Stimulated activated CD8-positive, alpha-beta memory T cell treated with anti-CD3 and anti-CD28 coated beads, Interleukin-15, amount 100 ng/mL, for 1 hour (primary cell): ENCODE data around the gene GAS6.

Experiments used
- DNase-seq: peaks from one replicate; pipeline ENCODE4 v3.0.0-alpha.2; 2020; ENCODE audit warnings: low read depth

The GAS6 gene

DNA sequence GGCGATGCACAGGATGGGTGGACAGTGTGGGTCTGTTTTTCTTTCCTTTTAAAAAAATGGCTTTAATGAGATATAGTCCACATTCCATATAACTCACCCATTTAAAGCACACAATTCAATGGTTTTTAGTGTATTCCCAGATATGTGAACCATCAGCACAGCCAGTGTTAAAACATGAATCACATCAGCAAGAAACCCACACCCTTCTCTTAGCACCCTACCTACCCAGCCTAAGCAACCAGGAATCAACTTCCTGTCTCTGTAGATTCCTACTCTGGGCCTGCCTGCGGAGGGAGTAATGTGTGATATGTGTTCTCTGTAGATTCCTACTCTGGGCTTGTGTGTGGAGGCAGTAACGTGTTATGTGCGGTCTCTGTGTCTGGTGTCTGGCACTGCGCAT is 92.9 kb downstream of the GAS6 start:
- no peak for DNase-seq
